ENCODE results near the gene SUPT3H. TPM values are rescaled to one million over a fixed set of nuclear protein-coding genes. Genes with fewer than 3 reads are reported as not detected.

SUPT3H gene
- total and polyA plus RNA-seq, 2 of the 13 experiments (the other 11 are each of a cell fraction or from before 2014, with no cell fraction given), result 11.9 to 36.1 TPM

GRCh38 chr6:45148711-45149341, 228.9 kb downstream of the SUPT3H start:
- no peaks in the 10 kb centered on the region for H3K27me3 ChIP-seq (ENCODE audit: control insufficient read depth in 1 of 2, insufficient read depth in 2 of 2, low read length in 2 of 2)
- no TSS peak for BruUV-seq (replicated peaks)
- no peaks in the 10 kb centered on the region for H3K4me1 ChIP-seq (ENCODE audit: insufficient read depth, low read length)
- FAIRE-seq (no peak), DNase-seq (ENCODE audit: low spot score) (no peak), ATAC-seq (no peak)
- H3K4me2 ChIP-seq (ENCODE audit: low read depth, low read length), result no peak overlapping the region
- WGBS (ENCODE audit: low lambda C conversion rate), result 100% methylated on average over 1 of the region's 1 CpG
- in situ Hi-C loops (cut with HindIII; ENCODE audit: extremely low pct_ligation_motif_present, low pct_unique_long_range_greater_than_20kb), result no loop called here
- H3K9ac ChIP-seq (ENCODE audit: insufficient read depth, low read depth, low read length), result no peak overlapping the region
- TF ChIP-seq ATF3 (CRISPR knock-in tag; IDR thresholded peaks at IDR 0.05), result no peak
- TF ChIP-seq ZNF367 (CRISPR knock-in tag; IDR thresholded peaks at IDR 0.05; ENCODE audit: borderline replicate concordance), result no peak
- TF ChIP-seq GABPA (IDR thresholded peaks at IDR 0.05; ENCODE audit: low read depth, low read length), result no peak
- TF ChIP-seq GABPA (CRISPR knock-in tag; IDR thresholded peaks at IDR 0.05; ENCODE audit: low read depth), result no peak
- TF ChIP-seq GTF3A (CRISPR knock-in tag; conservative IDR thresholded peaks at IDR 0.05), result no peak
- no peak for TF ChIP-seq PCBP1 (IDR thresholded peaks at IDR 0.05; ENCODE audit: borderline replicate concordance, low read depth, low read length)
- no peak for TF ChIP-seq ZNF552 (CRISPR knock-in tag; IDR thresholded peaks at IDR 0.05; ENCODE audit: borderline replicate concordance)
- no peak for TF ChIP-seq GABPB1 (CRISPR knock-in tag; IDR thresholded peaks at IDR 0.05)
- TF ChIP-seq KLF12 (CRISPR knock-in tag; IDR thresholded peaks at IDR 0.05; ENCODE audit: borderline replicate concordance), result no peak
- no peak for TF ChIP-seq MYNN (CRISPR knock-in tag; IDR thresholded peaks at IDR 0.05; ENCODE audit: low read depth)
- no peak for TF ChIP-seq FUBP1 (CRISPR knock-in tag; IDR thresholded peaks at IDR 0.05; ENCODE audit: borderline replicate concordance)
- no peak for TF ChIP-seq SRF (IDR thresholded peaks at IDR 0.05; ENCODE audit: low read depth, low read length)
- TF ChIP-seq BRCA1 (CRISPR knock-in tag; IDR thresholded peaks at IDR 0.05), result no peak
- TF ChIP-seq POLR2A (IDR thresholded peaks at IDR 0.05; ENCODE audit: insufficient read depth in 1 of 2, low read depth in 2 of 2, low read length in 2 of 2), result no peak
- TF ChIP-seq ZNF777 (CRISPR knock-in tag; IDR thresholded peaks at IDR 0.05), result no peak
- H3K79me2 ChIP-seq (ENCODE audit: insufficient read depth, low read length), result no peaks in the 10 kb centered on the region
- POLR2A ChIA-PET, result no interaction called here
- peaks cover 6% of the 10 kb centered on the region; the same call in 1 of the 2 replicates for H3K9me3 ChIP-seq (ENCODE audit: low read length)
- H3K27ac ChIP-seq (ENCODE audit: extremely low read length, insufficient read depth, low read length), result no peak overlapping the region
- H4K20me1 ChIP-seq (ENCODE audit: insufficient read depth, low read length), result no peaks in the 10 kb centered on the region
- no peak overlapping the region for H2AFZ ChIP-seq (ENCODE audit: low read length)
- no peak overlapping the region for H3K4me3 ChIP-seq (replicated peaks in 1 of 3; ENCODE audit: insufficient read depth in 1 of 3, low read depth in 2 of 3, low read length in 3 of 3)
- CTCF ChIA-PET (ENCODE audit: low intra/inter-chr PET ratio, low total read pairs), result no interaction called here
- H3K36me3 ChIP-seq (replicated peaks in 1 of 2; ENCODE audit: control insufficient read depth in 1 of 2, insufficient read depth in 2 of 2, low read length in 2 of 2), result no peaks in the 10 kb centered on the region
- intact Hi-C loops (cut with micrococcal nuclease; ENCODE audit: unreplicated experiment), result no loop called here

Data from HepG2 (cell line).